Loucy (cell line): ENCODE data around the gene ATXN2.

ENCODE experiments used
- H2AFZ ChIP-seq: fragments of 200-600 bp; sonication (generic); 2 replicates; pipeline ENCODE4 v1.6.0; 2016; ENCODE audit warnings: antibody characterized with exemption, mild to moderate bottlenecking, low read length, moderate library complexity
- H3F3A ChIP-seq: fragments of 200-600 bp; 2 replicates; pipeline ENCODE4 v1.6.0; 2016; ENCODE audit warnings: antibody characterized with exemption, low read depth, mild to moderate bottlenecking
- H3K27me3 ChIP-seq: fragments of 200-600 bp; sonication (generic); 2 replicates; pipeline ENCODE4 v1.6.1; 2014; ENCODE audit warnings: low read length, mild to moderate bottlenecking; ENCODE audit not compliant: insufficient read depth, poor library complexity, severe bottlenecking
- H3K36me3 ChIP-seq: fragments of 200-600 bp; sonication (generic); 2 replicates; pipeline ENCODE4 v1.6.1; 2016; ENCODE audit warnings: low read length; ENCODE audit not compliant: insufficient read depth
- H3K4me1 ChIP-seq: fragments of 200-600 bp; sonication (generic); 2 replicates; pipeline ENCODE4 v1.5.1; 2014; ENCODE audit warnings: low read length, mild to moderate bottlenecking; ENCODE audit not compliant: insufficient read depth, poor library complexity, severe bottlenecking
- H3K4me2 ChIP-seq: fragments of 200-600 bp; sonication (generic); 2 replicates; pipeline ENCODE4 v1.6.0; 2014; ENCODE audit warnings: antibody characterized with exemption, low read length, low read depth, mild to moderate bottlenecking; ENCODE audit not compliant: poor library complexity, severe bottlenecking
- H3K4me3 ChIP-seq: fragments of 200-600 bp; sonication (generic); 2 replicates; pipeline ENCODE4 v1.5.1; 2014; ENCODE audit warnings: low read length, mild to moderate bottlenecking, mixed read lengths; ENCODE audit not compliant: poor library complexity, severe bottlenecking
- H3K79me2 ChIP-seq: fragments of 200-600 bp; sonication (generic); 2 replicates; pipeline ENCODE4 v1.6.1; 2014; ENCODE audit warnings: low read length; ENCODE audit not compliant: insufficient read depth
- H3K9ac ChIP-seq: fragments of 200-600 bp; sonication (generic); 2 replicates; pipeline ENCODE4 v1.6.0; 2014; ENCODE audit warnings: mild to moderate bottlenecking, low read depth, low read length, moderate library complexity; ENCODE audit not compliant: poor library complexity, severe bottlenecking
- H3K9me2 ChIP-seq: fragments of 200-600 bp; sonication (generic); replicated peaks from 2 replicates; pipeline ENCODE4 v1.6.1; 2016; ENCODE audit warnings: low read depth, low read length, mixed read lengths
- H3K9me3 ChIP-seq: fragments of 200-600 bp; sonication (generic); 2 replicates; pipeline ENCODE4 v1.6.1; 2014; ENCODE audit warnings: mild to moderate bottlenecking, antibody characterized with exemption, low read length, low read depth; ENCODE audit not compliant: insufficient read depth
- H4K20me1 ChIP-seq: fragments of 200-600 bp; sonication (generic); 2 replicates; pipeline ENCODE4 v1.6.0; 2014; ENCODE audit warnings: antibody characterized with exemption, low read length, mild to moderate bottlenecking; ENCODE audit not compliant: insufficient read depth, poor library complexity, severe bottlenecking
- CTCF ChIP-seq: fragments of 200-600 bp; sonication (generic); conservative IDR thresholded peaks from 2 replicates; pipeline ENCODE4 v1.5.1; 2014; ENCODE audit warnings: mild to moderate bottlenecking, antibody characterized with exemption, low read length
- EZH2phosphoT487 ChIP-seq: fragments of 200-600 bp; IDR thresholded peaks from 2 replicates; pipeline ENCODE4 v1.6.1; 2018; ENCODE audit warnings: antibody characterized with exemption, mild to moderate bottlenecking, moderate library complexity, borderline replicate concordance

ATXN2 gene

DNA sequence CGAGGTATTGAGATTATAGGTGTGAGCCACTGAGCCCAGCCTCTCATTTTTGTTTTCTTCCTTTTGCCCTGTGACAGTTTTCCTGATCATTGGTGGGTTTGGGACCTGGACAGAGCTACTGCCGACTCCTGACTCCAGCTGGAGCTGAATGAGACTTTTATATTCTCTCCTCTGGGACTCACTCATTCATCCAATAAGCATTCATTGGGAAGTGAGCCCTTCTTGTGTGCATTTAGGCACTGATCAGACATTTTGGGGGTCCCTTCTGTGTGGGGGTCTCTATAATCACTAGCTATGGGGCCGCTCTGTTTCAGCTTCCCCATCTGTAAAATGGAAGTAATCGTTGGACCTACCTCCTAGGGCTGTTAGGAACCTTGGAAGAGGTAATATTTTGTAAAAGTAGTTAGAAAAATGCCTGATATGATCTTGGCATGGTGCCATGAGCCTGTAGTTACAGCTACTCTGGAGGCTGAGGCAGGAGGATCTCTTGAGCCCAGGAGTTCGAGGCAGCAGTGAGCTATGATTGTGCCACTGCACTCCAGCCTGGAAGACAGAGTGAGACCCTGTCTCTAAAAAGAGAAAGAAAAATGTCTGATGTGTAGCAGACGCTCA is 186.2 kb downstream of the ATXN2 start:
- H3K79me2 ChIP-seq = peaks cover 95% of the 10 kb centered on the region

DNA sequence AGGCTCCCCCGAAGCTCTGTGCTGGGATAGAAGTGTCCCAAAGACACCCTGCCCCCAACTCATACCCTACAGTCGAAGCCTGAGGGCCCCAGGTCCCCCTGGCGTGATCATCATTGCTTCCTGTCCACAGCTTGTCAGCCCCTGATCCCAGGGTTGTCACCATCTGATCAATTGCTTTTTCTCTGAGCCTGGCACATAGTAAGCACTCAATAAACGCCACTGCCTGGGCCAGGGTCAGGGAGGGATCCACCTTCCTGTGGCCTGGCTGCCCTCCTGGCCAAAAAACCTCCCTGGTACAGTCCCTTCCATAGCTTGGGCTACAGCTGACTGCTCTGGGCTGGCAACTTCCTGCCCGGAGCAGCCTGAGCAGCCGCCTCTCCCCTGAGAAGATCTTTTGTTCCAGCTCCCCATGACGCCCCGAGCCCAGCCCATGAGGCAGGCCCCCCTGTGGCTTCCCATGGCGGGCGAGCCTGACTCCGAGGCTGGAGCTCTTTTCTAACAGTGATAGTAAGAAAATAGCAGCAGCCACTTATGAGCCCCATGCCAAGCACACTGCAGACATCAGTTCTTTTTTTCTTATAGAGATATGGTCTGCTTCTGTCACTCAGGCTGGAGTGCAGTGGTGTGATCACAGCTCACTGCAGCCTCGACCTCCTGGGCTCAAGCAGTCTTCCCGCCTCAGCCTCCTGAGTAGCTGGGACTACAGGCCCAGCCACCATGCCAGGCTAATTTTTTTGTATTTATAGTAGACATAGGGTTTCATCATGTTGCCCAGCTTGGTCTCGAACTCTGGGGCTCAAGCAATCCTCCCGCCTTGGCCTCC is 186.9 kb downstream of the ATXN2 start:
- Histone ChIP-seq H3K4me3 (peak overlapping the region; percentile 97), H2AFZ (no peak overlapping the region), H3K27me3 (no peaks in the 10 kb centered on the region), H3F3A (0 out of 2 replicates have a peak, but pooled peaks cover 2% of the 10 kb centered on the region), H4K20me1 (peaks cover 86% of the 10 kb centered on the region), H3K36me3 (peaks cover 3% of the 10 kb centered on the region; the same call in 1 of the 2 replicates), H3K9me3 (no peaks in the 10 kb centered on the region), H3K4me1 (peaks cover 78% of the 10 kb centered on the region), H3K9ac (peak overlapping the region; percentile 63), H3K4me2 (peak overlapping the region; percentile 99), H3K9me2 (no peaks in the 10 kb centered on the region), H3K79me2 (peaks cover 95% of the 10 kb centered on the region)
- TF ChIP-seq CTCF (no peak), EZH2phosphoT487 (no peak)

More for the DNA sequence above, 186.2 kb downstream of the ATXN2 start:
- Histone ChIP-seq H3K36me3 (peaks cover 9% of the 10 kb centered on the region; the same call in 1 of the 2 replicates), H2AFZ (no peak overlapping the region), H3K9ac (peak overlapping the region; percentile 63), H3F3A (0 out of 2 replicates have a peak, but pooled peaks cover 2% of the 10 kb centered on the region), H3K4me3 (peak overlapping the region; percentile 16), H3K27me3 (no peaks in the 10 kb centered on the region), H3K9me2 (no peaks in the 10 kb centered on the region), H3K9me3 (no peaks in the 10 kb centered on the region), H3K4me1 (peaks cover 71% of the 10 kb centered on the region), H4K20me1 (peaks cover 82% of the 10 kb centered on the region), H3K4me2 (peak overlapping the region; percentile 99)
- TF ChIP-seq EZH2phosphoT487 (no peak), CTCF (no peak)

GRCh38 chr12:111411185-111411764 is 187.8 kb downstream of the ATXN2 start:
- Histone ChIP-seq H3K9me3 (no peaks in the 10 kb centered on the region), H3K4me1 (peaks cover 83% of the 10 kb centered on the region), H3K9me2 (no peaks in the 10 kb centered on the region), H3K36me3 (no peaks in the 10 kb centered on the region), H4K20me1 (peaks cover 89% of the 10 kb centered on the region), H3K4me3 (peak overlapping the region; percentile 97), H3K4me2 (peak overlapping the region; percentile 99), H3K27me3 (peaks cover 7% of the 10 kb centered on the region), H3F3A (0 out of 2 replicates have a peak, but pooled peaks cover 2% of the 10 kb centered on the region), H3K9ac (peak overlapping the region; percentile 99), H2AFZ (no peak overlapping the region), H3K79me2 (peaks cover 95% of the 10 kb centered on the region)
- no peak for TF ChIP-seq CTCF
- no peak for TF ChIP-seq EZH2phosphoT487
